Measurements from ENCODE around the gene BDKRB2.

BDKRB2 gene

DNA sequence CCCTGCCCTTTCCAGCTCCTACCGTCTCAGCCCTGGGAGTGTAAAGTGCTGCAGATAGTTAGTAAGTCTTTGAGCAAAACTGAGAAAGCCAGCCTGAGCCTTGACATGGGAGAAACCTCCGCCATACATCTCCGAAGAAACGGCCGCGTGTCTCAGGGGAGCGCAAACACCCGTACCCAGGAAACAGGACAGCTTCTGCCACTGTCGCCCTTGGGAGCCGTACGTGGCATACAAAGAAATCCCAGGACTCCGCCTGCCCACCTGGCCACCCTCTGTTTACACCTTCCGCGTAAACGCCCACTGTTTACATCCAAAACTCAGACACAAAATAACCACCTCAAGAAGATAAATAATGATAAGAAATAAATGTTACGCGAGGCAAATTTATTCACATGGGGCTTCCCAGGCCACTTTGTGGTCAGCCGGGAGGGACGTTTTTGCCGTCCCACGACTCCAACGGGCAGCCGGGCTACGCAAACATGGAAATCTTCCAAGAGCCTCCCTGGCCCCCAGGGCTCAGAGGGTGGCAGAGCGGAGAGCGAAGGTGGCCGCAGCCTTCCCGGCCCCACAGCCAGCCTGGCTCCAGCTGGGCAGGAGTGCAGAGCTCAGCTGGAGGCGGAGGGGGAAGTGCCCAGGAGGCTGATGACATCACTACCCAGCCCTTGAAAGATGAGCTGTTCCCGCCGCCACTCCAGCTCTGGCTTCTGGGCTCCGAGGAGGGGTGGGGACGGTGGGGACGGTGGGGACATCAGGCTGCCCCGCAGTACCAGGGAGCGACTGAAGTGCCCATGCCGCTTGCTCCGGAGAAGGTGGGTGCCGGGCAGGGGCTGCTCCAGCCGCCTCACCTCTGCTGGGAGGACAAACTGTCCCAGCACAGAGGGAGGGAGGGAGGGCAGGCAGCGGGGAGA is at the start of gene BDKRB2:
Gene BDKRB2 (plus strand): TSS at position 689 of the 908 bp plus-strand sequence. CDS start 32,269 bp downstream, outside the sequence.
- no peak for DNase-seq (ENCODE audit: low read depth in 1 of 2, low spot score in 1 of 2)

DNA sequence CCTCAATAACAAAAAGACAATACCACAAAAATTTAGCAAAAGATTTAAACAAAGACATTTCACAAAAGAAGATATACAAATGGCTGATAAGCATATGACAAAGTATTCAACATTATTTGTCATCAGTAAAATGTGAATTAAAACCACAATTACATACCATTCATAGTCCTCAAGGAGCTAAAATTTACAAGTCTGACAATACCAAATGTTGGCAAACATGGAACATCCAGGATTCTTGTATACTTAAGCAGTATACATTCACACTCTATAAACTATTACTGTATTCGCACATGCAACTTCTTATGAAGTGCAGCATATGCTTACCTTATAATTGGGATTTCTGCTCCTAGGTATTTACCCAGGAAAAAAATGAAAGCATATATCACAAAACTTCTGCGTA is 49.7 kb upstream of the BDKRB2 start:
- DNase-seq (ENCODE audit: low read depth in 1 of 2, low spot score in 1 of 2), result no peak

DNA sequence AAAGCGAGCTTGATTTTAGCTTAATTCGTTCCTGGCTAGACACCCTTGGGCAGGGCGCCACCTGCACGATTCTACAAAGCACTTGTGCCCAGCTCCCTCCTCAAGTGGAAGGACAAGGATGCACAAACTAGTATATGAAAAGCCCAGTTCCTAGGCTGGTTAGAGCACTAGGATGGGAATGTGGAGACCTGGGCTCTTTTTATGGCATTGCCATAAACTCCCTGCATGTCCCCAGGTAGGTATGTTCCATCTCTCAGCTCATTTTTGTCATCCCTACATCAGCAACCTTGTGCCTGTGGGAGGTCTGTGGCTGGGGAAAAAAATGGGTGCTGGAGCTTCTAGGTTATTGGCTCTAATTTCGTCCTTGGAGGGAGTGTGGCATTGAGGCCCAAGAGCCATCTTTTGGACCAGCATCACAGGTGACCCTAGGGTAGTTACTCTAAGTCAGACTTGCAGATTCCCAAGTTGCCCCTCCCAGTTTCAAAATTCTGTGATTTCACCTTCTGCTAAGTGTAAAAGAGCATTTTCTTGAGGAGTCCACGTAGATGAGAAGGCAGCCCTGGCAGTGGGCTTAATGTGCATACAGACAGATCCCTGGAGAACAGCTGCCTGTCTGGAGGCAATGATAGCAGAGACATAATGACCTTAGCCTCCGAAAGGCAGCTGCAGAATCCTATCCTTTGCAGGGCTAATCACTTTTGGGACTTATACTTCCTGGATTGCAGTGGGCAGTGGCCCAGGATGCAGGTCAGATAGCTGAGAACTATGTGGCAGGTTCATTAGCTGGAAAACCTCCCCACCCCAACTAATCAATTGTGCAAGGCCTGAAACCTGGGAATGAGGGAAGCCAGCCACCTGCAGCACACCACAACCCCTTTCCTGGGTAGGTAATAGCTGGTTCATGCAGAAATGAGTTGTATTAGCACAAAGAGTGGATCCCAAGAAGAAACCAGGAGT is 47.6 kb upstream of the BDKRB2 start:
- DNase-seq (ENCODE audit: low read depth in 1 of 2, low spot score in 1 of 2), result no peak

DNA sequence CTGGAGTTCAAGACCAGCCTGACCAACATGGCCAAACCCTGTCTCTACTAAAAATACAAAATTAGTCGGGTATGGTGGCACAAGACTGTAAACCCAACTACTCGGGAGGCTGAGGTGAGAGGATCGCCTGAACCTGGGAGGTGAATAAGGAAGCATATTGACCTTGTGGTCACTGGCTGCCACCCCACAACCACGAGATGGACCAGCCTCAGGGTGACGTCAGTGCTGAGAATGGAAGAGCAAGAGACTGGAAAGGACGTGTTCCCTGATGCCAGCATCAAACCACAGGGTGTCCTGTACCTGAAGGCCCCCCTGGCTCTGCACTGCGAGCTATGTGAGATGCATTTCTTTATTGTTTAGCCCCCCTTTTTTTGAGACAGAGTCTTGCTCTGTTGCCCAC is 45.9 kb upstream of the BDKRB2 start:
- no peak for DNase-seq (ENCODE audit: low read depth in 1 of 2, low spot score in 1 of 2)

DNA sequence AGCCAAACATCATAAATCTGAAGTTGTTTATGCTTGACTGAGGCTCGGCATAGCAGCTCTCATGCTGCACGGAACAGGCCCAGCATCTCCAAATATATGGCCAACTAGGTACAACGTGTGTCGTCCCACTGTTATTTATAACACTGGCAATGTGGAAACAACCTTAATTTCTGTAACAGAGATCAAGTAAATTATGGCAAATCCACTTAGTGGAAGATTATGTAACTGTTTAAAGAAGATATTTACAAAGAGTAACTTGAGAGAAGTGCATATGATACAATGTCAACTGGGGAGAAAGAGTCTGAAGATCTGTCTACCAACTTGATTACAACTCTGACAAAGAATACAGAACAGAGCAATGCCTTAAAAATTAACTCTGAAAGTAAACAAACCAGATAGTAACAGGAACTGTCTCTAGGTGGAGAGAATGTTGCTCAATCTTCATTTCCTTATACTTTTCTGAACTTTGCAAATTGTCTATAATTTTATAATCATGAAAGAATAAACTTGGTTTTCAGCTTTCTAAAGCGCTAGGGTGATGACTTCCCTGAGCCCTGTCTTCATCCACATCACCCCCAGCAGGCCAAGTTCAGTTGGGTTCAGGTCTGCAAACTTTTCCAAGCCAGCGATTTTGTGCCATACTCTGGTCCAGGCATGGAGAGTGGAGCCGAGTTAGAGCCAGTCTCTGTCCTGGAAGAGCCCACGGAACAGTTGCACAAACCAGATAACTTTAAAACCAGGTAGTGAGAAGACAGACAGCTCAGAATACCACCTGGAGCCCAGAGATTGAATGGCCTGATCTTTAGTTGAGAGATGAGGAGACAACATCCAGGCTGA is 44.3 kb upstream of the BDKRB2 start:
- no peak for DNase-seq (ENCODE audit: low read depth in 1 of 2, low spot score in 1 of 2)

DNA sequence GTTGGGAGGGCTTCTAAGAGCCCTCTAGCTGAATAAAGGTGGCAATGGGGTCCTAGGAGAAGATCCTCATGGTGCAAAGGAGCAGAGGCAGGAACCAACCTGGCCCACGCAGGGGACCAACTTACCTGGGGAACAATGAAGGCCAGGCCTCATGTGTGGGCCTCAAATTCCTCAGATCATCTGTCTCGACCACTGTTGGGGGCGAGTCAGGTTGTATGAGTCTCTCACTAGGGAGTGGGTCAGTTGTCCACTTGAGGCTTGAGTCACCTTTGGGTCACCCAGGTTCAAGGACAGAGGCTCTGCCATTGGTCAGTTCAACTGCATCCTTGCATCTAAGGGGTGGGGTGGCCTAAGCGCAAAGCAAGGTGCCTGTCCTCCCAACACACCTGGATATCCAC is 43.7 kb upstream of the BDKRB2 start:
- DNase-seq (ENCODE audit: low read depth in 1 of 2, low spot score in 1 of 2), result no peak

DNA sequence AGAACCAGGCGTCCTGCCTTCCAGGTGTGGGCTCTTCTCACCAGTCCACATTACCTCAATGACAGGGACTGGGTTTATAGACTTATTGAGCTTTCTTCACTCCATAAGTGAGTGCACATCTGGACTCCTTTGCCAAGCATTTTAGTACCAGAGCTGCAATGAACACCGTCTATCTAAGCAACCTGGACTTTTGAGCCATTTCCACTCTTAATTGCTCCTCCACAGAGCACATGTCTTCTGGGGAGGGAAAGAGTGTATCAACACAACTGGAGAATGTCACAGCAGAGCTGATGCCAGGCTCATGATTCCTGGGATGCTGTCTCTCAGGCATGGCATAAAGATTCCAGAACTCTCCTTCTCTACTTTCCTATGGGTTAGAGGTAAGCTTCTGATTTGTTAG is 43.0 kb upstream of the BDKRB2 start:
- no peak for DNase-seq (ENCODE audit: low read depth in 1 of 2, low spot score in 1 of 2)

DNA sequence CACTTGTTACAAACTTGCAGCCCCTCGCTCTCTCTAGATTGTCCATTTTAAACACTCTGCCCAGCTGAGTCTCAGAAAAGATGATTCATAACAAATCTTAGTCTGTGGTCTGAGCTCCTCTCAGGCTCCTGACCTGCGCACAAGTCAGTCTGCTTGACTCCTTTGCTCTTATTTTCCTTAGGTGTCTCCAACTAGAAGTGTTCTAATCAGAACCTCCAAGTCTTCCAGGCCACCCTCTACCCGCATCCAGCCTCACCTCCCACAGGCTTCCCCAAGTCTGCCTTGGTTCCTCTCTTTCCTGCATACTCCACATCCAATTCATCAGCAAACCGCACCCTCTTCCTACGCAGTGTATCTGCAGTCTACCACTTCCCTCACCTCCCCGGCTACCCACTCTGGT is 42.4 kb upstream of the BDKRB2 start:
- no peak for DNase-seq (ENCODE audit: low read depth in 1 of 2, low spot score in 1 of 2)

DNA sequence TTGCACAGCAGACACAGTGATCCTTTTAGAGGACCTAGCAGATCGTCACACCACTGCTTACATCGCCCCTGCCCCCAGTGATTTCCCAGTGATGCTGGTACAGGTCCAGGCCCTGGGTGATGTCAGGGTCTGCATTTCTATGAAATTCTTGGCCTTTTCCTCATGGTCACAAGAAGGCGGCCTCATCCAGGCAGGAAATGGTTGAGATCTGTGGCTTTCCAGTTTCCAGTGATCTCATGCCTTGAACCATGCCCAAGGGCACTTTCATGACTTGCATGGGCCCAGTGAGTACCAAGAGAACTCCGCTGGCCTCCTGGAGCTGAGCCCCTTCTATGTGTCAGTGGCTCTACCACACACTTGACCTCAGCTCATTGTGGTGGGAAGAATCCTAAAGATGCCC is 41.9 kb upstream of the BDKRB2 start:
- no peak for DNase-seq (ENCODE audit: low read depth in 1 of 2, low spot score in 1 of 2)

DNA sequence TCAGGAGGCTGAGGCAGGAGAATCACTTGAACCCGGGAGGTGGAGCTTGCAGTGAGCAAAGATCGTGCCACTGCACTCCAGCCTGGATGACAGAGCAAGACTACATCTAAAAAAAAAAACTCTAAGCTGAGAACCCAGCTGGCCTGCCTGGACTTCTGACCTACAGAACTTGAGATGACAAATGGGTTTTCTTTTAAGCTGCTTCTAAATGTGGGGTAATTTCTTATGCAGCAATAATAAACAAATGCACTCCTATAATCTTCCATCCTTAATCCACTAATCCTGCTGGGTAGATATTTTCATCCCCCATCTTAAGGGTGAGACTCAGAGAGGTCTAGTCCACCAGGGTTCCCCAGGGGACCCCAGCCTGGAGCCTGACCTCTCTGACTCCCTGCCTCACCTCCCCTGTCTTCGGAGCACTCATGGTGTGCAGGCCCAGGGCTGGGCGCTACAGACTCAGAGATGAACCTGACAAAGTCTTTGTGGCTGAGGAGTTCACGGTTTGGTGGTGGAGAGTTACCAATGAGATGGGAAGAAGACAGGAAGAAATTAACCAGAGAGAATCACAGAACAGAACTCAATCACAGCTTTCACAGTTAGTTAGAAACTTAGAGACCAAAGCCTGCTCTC is 39.7 kb upstream of the BDKRB2 start:
- DNase-seq (ENCODE audit: low read depth in 1 of 2, low spot score in 1 of 2), result no peak

DNA sequence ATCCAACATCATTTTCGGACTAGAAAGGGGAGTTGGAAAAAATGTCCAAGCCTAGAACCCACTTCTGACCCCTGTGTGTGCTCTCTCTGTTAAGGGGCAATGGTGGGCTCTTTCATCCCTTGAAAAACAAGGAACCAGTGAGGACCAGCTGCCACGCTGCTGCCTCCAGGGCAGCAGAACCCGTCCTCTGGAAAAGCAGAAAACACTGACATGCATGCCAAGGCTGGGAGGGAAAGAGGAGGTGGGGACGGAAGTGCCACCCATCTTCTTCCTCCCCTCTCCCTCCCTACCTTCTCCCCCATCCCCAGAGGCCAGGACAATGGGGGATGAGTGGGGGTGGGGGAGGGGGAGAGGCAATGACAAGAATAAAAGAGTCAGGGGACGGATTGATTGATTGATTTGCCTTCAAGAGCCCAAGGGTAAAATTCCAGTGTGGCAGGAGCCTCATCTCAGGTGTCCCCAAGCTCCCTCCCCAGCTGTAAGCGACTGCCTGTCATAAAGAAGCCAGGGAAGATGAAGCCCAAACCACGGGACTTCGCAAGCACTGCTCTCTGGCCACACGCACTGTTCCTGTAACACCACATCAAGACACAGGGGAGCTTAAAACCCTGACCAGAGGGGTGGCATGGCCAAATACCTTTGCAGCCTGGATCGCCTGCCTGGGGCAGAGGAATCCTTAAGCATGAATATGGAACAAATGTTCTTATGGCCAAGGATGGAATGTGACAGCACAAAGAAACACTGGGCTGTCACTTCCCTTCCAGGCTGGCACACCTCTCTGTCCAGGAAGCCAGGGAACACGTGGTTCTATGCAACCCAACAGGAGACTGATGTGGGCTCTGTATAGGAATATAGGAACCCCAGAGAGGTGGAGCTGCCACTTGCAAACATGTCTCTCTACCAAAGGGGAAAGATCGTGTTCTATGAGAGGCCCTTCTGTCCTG is 38.9 kb upstream of the BDKRB2 start:
- DNase-seq (ENCODE audit: low read depth in 1 of 2, low spot score in 1 of 2), result no peak

DNA sequence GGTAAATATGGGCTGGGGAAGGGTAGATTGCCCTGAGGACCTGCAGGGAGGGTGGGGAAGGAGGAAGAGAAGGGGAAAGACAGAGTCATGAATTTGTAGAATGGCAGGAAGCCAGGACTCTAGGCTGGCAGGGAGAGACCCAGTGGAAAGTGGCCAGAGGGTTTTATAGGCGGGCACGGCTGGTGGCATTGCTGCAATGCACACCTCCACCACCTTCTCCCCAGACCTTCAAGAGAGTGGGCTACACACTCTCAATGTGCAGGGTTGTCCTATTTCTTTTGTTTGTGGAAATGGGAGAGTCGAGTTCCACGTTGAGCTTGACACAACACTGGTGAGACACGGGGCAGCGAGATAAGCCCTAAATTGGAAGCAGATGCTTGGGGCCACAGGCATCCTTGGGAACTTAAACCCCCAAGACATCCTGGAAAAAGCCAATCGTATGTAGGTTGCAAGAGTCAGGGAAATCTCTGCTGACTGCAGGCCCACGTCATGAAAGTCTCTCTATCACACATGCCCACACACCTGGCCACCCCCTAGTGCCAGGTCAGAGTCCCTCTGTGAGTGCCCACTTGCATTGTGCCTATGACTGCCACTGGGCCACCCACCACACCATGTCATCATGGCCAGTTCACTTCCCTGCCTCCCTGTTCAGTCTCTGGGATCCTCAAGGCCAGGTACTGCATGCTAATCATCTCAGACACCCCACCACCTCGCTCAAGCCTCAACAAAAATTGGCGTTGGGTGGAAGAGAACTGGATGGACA is 38.0 kb upstream of the BDKRB2 start:
- no peak for DNase-seq (ENCODE audit: low read depth in 1 of 2, low spot score in 1 of 2)

DNA sequence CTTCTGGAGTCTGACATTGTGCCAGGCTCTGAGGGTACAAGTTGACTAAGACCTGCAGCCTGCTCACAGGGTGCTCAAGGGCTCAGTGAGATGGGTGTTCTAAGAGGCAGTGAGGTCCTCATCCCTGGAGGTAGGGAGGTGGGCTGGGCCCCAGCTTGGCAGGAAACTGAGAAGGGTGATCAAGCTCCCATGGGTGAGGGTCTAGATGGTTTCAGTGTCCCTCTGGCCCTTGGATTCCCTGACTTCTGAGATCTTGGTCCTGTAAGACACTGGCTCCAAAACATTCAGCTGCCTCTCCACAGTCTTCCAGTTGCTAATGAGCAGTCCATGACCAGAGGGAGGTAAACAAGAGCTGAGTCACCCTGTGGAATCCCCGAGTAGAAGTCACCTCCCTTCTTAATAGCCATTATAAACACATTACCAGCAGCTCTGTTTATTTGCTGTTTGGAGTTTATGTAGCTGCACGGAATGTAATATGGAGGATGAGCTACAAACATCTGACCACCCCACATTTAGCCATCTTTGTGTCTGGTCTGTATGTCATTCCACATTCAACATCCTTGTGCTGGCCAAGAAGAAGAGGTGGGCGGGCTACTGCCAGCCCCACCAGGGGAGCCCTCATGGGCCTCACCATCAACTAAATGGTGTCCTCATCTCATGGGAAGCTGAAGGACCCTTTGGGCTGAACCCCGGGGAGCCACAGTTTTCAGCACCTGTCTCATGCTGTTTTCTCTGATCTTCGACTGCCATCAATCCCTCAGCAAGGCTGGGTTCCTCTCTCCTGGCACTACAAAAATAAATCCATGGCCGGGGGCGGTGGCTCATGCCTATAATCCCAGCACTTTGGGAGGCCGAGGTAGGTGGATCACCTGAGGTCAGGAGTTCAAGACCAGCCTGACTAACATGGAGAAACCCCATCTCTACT is 37.2 kb upstream of the BDKRB2 start:
- no peak for DNase-seq (ENCODE audit: low read depth in 1 of 2, low spot score in 1 of 2)

DNA sequence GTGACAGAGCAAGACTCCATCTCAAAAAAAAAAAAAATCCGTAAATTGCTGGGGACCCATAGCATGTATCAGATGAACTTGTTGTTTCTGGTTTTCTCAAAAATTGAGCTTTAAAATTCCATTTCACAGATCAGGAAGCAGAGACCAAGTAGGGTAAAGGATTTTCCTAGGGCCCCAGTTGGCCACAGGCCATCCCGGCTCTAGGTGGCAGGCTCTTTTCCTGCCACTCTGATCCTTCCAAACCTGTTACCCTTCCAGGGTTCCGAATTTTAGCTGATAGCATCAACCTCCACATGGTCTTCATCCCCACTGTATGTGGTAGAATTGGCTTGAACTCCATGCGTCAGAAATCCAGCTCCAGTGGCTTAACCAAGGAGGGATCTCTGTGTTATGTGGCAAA is 36.1 kb upstream of the BDKRB2 start:
- no peak for DNase-seq (ENCODE audit: low read depth in 1 of 2, low spot score in 1 of 2)

DNA sequence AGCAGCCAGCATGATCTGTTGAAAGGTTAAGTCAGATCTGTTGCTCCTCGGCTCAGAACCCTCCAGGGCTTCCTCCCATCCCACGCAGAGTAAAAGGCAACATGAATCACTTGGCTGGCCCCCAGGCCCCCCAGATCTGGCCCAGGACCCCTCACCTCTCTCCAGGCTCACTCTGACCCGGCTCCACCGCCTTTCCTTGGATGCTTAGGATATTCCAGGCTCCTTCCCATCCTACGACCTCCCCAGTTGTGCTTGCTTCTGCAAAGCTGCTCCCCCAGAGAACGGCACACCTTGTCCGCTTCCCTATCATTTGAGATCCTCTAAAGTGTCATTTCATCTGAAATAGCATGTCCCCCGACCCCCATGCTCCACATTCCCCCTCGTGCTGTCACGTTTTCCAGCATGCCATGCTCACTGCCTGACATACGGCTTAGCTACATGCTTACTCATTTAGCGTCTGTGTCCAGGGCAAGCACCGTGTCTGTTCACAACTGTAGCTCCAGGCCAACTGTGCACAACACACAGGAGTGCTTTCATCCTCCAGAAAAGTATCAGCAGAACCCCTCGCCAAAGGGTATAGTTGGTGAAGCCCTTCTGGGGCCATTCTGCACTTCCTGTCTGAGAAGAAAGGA is 33.6 kb upstream of the BDKRB2 start:
- DNase-seq (ENCODE audit: low read depth in 1 of 2, low spot score in 1 of 2), result no peak

DNA sequence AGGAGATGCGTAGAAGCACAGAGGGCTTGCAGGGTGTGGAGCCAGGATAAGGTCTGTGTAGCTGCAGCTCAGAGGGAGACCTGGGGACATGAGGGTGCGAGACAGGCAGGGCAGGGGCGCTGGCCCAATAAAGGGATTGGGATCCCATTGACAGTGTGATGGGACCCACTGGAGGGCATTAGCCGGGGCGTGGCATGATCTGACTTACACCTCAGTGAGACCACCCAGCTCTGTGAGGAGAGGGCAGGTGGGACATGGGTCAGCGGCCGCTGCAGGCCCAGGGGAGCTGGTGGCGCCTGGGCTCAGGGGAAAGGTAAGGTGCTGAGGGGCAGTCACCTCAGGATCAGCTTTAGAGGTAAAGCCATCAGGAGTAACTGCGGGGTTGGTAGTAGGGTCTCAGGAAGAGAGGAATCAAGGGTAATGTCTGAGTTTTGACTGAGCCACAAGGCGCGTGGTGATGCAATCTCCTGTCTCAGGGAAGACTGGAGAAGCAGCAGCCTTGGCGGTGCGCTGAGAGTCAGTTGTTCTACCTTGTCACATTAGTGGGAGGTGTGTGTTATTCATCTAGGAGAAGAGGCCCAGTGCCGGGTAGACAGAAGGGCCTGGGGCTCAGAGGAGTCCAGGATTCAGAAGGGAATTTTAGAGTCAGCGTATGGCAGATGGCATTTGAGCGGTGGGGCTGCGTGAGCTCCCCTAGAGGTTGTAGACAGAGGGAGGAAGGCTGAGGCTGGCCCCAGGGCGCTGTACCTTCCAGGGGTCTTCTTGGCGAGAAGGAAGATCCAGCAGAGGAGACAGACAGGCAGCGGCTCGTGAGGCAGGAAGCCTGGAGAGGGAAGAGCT is 30.8 kb upstream of the BDKRB2 start:
- DNase-seq (ENCODE audit: low read depth in 1 of 2, low spot score in 1 of 2), result no peak
